GM10248 (cell line): ENCODE results near the gene XRCC5.

Experiments
- CTCF ChIA-PET: fragments of 300-600 bp; sonication (Branson Sonifier 250); formaldehyde crosslinking; extraction: SDS; loops from one replicate; lab custom pipeline; 2021; ENCODE audit warnings: antibody characterized with exemption; lab: Yijun Ruan, JAX
- POLR2A ChIA-PET: fragments of 350-650 bp; sonication (Branson Sonifier 250); formaldehyde crosslinking; extraction: SDS; loops from one replicate; lab custom pipeline; 2020; ENCODE audit warnings: antibody characterized with exemption; lab: Yijun Ruan, JAX
- DNase-seq: peaks from one replicate; pipeline ENCODE4 v3.0.0; 2012; ENCODE audit errors: extremely low spot score
- CTCF ChIP-seq: IDR thresholded peaks from 2 replicates; pipeline ENCODE4 v1.5.1; 2012; ENCODE audit warnings: mild to moderate bottlenecking, low read depth; ENCODE audit errors: extremely low read depth, missing control alignments, control extremely low read depth

XRCC5 gene

GRCh38 chr2:216188559-216188850 lies 79.4 kb downstream of the XRCC5 start:
- POLR2A ChIA-PET = no interaction called here
- CTCF ChIA-PET = interaction anchor here (0.7 to 1.7 kb wide), 6 partner anchors 9 to 74 kb away, joined by 3 to 5 read pairs (median 3); no protein-coding TSS in a partner anchor
- no peak for TF ChIP-seq CTCF
- no peak for DNase-seq

DNA sequence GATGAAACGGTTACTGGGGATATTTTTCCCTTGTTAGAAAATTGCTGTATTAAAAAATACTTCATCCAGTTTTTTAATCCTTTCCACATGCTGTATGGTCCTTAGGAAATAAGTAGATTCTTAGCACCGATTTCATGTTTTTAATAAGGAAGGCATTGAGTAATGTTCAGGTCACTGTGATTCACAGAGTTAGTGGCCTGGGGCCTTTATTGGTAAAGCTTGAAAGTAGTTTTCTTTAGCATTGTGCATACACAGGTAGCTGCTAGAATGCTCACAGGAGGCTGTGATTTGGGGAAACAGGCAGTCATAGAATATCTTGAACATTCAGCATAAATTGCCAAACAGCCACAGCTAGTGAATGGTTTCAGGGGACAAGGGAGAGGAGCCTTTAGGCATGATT lies 79.8 kb downstream of the XRCC5 start:
- ChIA-PET POLR2A (no interaction called here), CTCF (interaction anchor here (0.9 to 1.7 kb wide), 4 partner anchors 8 to 24 kb away, joined by 3 to 5 read pairs (median 3); no protein-coding TSS in a partner anchor)
- no peak for DNase-seq
- TF ChIP-seq CTCF = no peak

- ChIA-PET CTCF (interaction anchor here (1.1 to 1.7 kb wide), 2 partner anchors 8 to 12 kb away, joined by 3 to 5 read pairs; no protein-coding TSS in a partner anchor), POLR2A (no interaction called here)
- DNase-seq = no peak
- TF ChIP-seq CTCF = no peak
These were observed 80.3 kb downstream of the XRCC5 start for GRCh38 chr2:216189410-216189809.

GRCh38 chr2:216192181-216192580 lies 83.0 kb downstream of the XRCC5 start:
- no peak for TF ChIP-seq CTCF
- CTCF ChIA-PET = no interaction called here
- POLR2A ChIA-PET = no interaction called here
- no peak for DNase-seq

DNA sequence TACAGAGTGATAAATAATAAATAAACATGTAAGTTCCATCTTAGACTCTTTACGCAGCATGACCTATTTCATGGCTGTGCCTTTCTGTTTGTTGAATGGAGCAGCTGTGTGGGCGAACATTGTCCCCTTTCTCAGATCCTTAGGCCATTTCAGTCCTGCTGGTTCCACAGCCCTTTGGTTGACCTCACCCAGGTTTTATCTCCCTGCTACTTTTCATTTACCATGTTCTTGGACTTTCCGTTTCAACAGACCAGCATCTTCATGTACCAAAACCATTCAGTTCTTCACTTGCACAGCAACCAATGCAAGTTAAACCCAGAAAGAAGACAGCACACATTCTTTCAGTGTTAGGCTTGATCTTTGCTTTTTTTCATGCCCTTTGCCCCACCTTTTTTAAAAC lies 83.8 kb downstream of the XRCC5 start:
- POLR2A ChIA-PET = no interaction called here
- DNase-seq = no peak
- TF ChIP-seq CTCF = no peak
- CTCF ChIA-PET = no interaction called here

GRCh38 chr2:216194013-216194412 lies 84.9 kb downstream of the XRCC5 start:
- no peak for DNase-seq
- POLR2A ChIA-PET = no interaction called here
- CTCF ChIA-PET = interaction anchor here (1.2 to 1.5 kb wide), 3 partner anchors 9 to 21 kb away, joined by 3 to 6 read pairs (median 3); no protein-coding TSS in a partner anchor
- TF ChIP-seq CTCF = no peak
